Endothelial cell of umbilical vein (primary cell): ENCODE data around the gene ZNF697.

Experiments used
- EZH2 ChIP-seq: IDR thresholded peaks from 2 replicates; pipeline ENCODE4 v1.6.1; 2012; ENCODE audit warnings: borderline replicate concordance, low read depth, mild to moderate bottlenecking, moderate library complexity, low read length, inconsistent platforms; ENCODE audit not compliant: severe bottlenecking
- JUN ChIP-seq: IDR thresholded peaks from 2 replicates; pipeline ENCODE4 v1.6.1; 2011; ENCODE audit warnings: borderline replicate concordance, low read depth; ENCODE audit not compliant: insufficient read length, insufficient read depth
- MAX ChIP-seq: IDR thresholded peaks from 2 replicates; pipeline ENCODE4 v1.6.1; 2011; ENCODE audit not compliant: insufficient read depth, insufficient read length
- MYC ChIP-seq: IDR thresholded peaks from one replicate; pipeline ENCODE4 v1.6.1; 2011; ENCODE audit warnings: mild to moderate bottlenecking, low read depth, low read length
- POLR2A ChIP-seq: IDR thresholded peaks from 2 replicates; pipeline ENCODE4 v1.6.1; 2012; ENCODE audit warnings: low read depth, mild to moderate bottlenecking, control low read depth, low read length
- POLR2AphosphoS5 ChIP-seq: IDR thresholded peaks from 2 replicates; pipeline ENCODE4 v1.6.1; 2012; ENCODE audit warnings: low read depth, mild to moderate bottlenecking, control low read depth, low read length, moderate library complexity; ENCODE audit not compliant: insufficient read depth
- TF ChIP-seq, protein P1 (sequence below), 2 donors: IDR thresholded peaks; 1 replicate in 1 of 2; 2 replicates in 1 of 2; pipeline ENCODE4 v1.5.1; 2011; ENCODE audit warnings: low read length in 2 of 2, mild to moderate bottlenecking in 2 of 2, moderate library complexity in 2 of 2, control low read depth in 1 of 2, inconsistent platforms in 1 of 2, low read depth in 1 of 2; ENCODE audit not compliant: insufficient read depth in 1 of 2; ENCODE audit errors: extremely low read depth in 1 of 2

GRCh38 chr1:119686661-119687060, 38.6 kb upstream of the ZNF697 start:
- TF ChIP-seq POLR2A (no peak), EZH2 (no peak), POLR2AphosphoS5 (no peak), MAX (no peak), MYC (no peak), JUN (no peak)
- TF ChIP-seq, protein P1, sequence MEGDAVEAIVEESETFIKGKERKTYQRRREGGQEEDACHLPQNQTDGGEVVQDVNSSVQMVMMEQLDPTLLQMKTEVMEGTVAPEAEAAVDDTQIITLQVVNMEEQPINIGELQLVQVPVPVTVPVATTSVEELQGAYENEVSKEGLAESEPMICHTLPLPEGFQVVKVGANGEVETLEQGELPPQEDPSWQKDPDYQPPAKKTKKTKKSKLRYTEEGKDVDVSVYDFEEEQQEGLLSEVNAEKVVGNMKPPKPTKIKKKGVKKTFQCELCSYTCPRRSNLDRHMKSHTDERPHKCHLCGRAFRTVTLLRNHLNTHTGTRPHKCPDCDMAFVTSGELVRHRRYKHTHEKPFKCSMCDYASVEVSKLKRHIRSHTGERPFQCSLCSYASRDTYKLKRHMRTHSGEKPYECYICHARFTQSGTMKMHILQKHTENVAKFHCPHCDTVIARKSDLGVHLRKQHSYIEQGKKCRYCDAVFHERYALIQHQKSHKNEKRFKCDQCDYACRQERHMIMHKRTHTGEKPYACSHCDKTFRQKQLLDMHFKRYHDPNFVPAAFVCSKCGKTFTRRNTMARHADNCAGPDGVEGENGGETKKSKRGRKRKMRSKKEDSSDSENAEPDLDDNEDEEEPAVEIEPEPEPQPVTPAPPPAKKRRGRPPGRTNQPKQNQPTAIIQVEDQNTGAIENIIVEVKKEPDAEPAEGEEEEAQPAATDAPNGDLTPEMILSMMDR (IDR thresholded peaks at IDR 0.05; ENCODE audit: extremely low read depth in 1 of 2, insufficient read depth in 1 of 2, low read depth in 1 of 2, low read length in 2 of 2): no peak
